SK-N-SH treated with all-trans-retinoic acid at 6 μM for 48 hours (cell line): Measurements from ENCODE around the gene JMJD1C.

Source experiments
- ATAC-seq: fragments of 200-7000 bp; cut with Tn5 transposase; 3 replicates; pipeline ENCODE4 v1.9.1; 2020; ENCODE audit warnings: mild to moderate bottlenecking, moderate library complexity
- ARNTL ChIP-seq: fragments of 450-650 bp; formaldehyde crosslinking; IDR thresholded peaks from 2 replicates; pipeline ENCODE4 v1.5.0; 2020; ENCODE audit warnings: low read depth, mild to moderate bottlenecking, moderate library complexity, borderline replicate concordance
- BACH2 ChIP-seq: fragments of 250-450 bp; sonication (Bioruptor Pico); IDR thresholded peaks from 2 replicates; pipeline ENCODE4 v1.9.0; 2021; ENCODE audit warnings: mild to moderate bottlenecking, borderline replicate concordance
- CREB5 ChIP-seq: fragments of 250-450 bp; sonication (Bioruptor Pico); IDR thresholded peaks from 2 replicates; pipeline ENCODE4 v1.5.1; 2020; ENCODE audit warnings: low read depth, mild to moderate bottlenecking, moderate library complexity
- CSDC2 ChIP-seq: fragments of 250-450 bp; sonication (Bioruptor Pico); IDR thresholded peaks from 2 replicates; pipeline ENCODE4 v1.5.0; 2020; ENCODE audit warnings: mild to moderate bottlenecking, moderate library complexity
- CSRNP3 ChIP-seq: fragments of 250-450 bp; sonication (Bioruptor Pico); IDR thresholded peaks from 2 replicates; pipeline ENCODE4 v1.5.1; 2021; ENCODE audit warnings: mild to moderate bottlenecking, moderate library complexity
- ESRRG ChIP-seq: fragments of 250-450 bp; sonication (Bioruptor Pico); IDR thresholded peaks from 2 replicates; pipeline ENCODE4 v1.6.1; 2021; ENCODE audit warnings: mild to moderate bottlenecking
- GLIS3 ChIP-seq: fragments of 250-450 bp; sonication (Bioruptor Pico); IDR thresholded peaks from 2 replicates; pipeline ENCODE4 v1.5.0; 2020; ENCODE audit warnings: mild to moderate bottlenecking, moderate library complexity
- OSR1 ChIP-seq: fragments of 250-450 bp; sonication (Bioruptor Pico); IDR thresholded peaks from 2 replicates; pipeline ENCODE4 v1.8.0; 2022; ENCODE audit warnings: moderate library complexity, mild to moderate bottlenecking, inconsistent platforms
- PATZ1 ChIP-seq: fragments of 250-450 bp; sonication (Bioruptor Pico); IDR thresholded peaks from 2 replicates; pipeline ENCODE4 v1.8.0; 2020; ENCODE audit warnings: mild to moderate bottlenecking, moderate library complexity, borderline replicate concordance
- POU6F1 ChIP-seq: fragments of 250-450 bp; sonication (Bioruptor Pico); IDR thresholded peaks from 2 replicates; pipeline ENCODE4 v1.8.0; 2021; ENCODE audit warnings: low read depth, mild to moderate bottlenecking, moderate library complexity, borderline replicate concordance
- RARB ChIP-seq: fragments of 250-450 bp; sonication (Bioruptor Pico); IDR thresholded peaks from 2 replicates; pipeline ENCODE4 v1.8.0; 2021; ENCODE audit warnings: mild to moderate bottlenecking, moderate library complexity
- SNAI2 ChIP-seq: fragments of 250-450 bp; sonication (Bioruptor Pico); IDR thresholded peaks from 2 replicates; pipeline ENCODE4 v1.5.0; 2020; ENCODE audit warnings: mild to moderate bottlenecking, moderate library complexity
- TCF4 ChIP-seq: fragments of 250-450 bp; sonication (Bioruptor Pico); IDR thresholded peaks from 2 replicates; pipeline ENCODE4 v1.8.0; 2021; ENCODE audit warnings: mild to moderate bottlenecking, moderate library complexity, borderline replicate concordance
- TOX ChIP-seq: fragments of 250-450 bp; sonication (Bioruptor Pico); IDR thresholded peaks from 2 replicates; pipeline ENCODE4 v1.8.0; 2021; ENCODE audit warnings: mild to moderate bottlenecking, moderate library complexity, borderline replicate concordance
- TSHZ2 ChIP-seq: fragments of 250-450 bp; sonication (Bioruptor Pico); IDR thresholded peaks from 2 replicates; pipeline ENCODE4 v1.5.0; 2020; ENCODE audit warnings: mild to moderate bottlenecking, moderate library complexity
- ZC3H10 ChIP-seq: fragments of 250-450 bp; sonication (Bioruptor Pico); IDR thresholded peaks from 2 replicates; pipeline ENCODE4 v1.5.1; 2021; ENCODE audit warnings: mild to moderate bottlenecking, moderate library complexity
- ZFP3 ChIP-seq: fragments of 250-450 bp; sonication (Bioruptor Pico); IDR thresholded peaks from 2 replicates; pipeline ENCODE4 v1.5.0; 2020; ENCODE audit warnings: mild to moderate bottlenecking, moderate library complexity
- ZFP30 ChIP-seq: fragments of 450-650 bp; formaldehyde crosslinking; IDR thresholded peaks from 2 replicates; pipeline ENCODE4 v1.5.0; 2022; ENCODE audit warnings: mild to moderate bottlenecking, moderate library complexity
- ZNF565 ChIP-seq: fragments of 450-650 bp; formaldehyde crosslinking; conservative IDR thresholded peaks from 2 replicates; pipeline ENCODE4 v1.5.0; 2020; ENCODE audit warnings: low read depth, mild to moderate bottlenecking, moderate library complexity
- ZNF70 ChIP-seq: fragments of 450-650 bp; formaldehyde crosslinking; IDR thresholded peaks from 2 replicates; pipeline ENCODE4 v1.5.0; 2020; ENCODE audit warnings: mild to moderate bottlenecking, moderate library complexity
- ZNF8 ChIP-seq: fragments of 450-650 bp; formaldehyde crosslinking; IDR thresholded peaks from 2 replicates; pipeline ENCODE4 v1.5.0; 2020; ENCODE audit warnings: mild to moderate bottlenecking, moderate library complexity

JMJD1C gene

GRCh38 chr10:63480237-63480636 lies 14.5 kb upstream of the JMJD1C start:
- no peak for ATAC-seq
- TF ChIP-seq TOX (CRISPR knock-in tag): no peak
- no peak for TF ChIP-seq ZC3H10 (CRISPR knock-in tag)
- no peak for TF ChIP-seq SNAI2 (CRISPR knock-in tag)
- TF ChIP-seq RARB: no peak
- TF ChIP-seq ZNF8 (CRISPR knock-in tag): no peak
- no peak for TF ChIP-seq ZFP30 (CRISPR knock-in tag)
- no peak for TF ChIP-seq TCF4 (CRISPR knock-in tag)
- TF ChIP-seq ARNTL (CRISPR knock-in tag): no peak

GRCh38 chr10:63478564-63478963 lies 12.8 kb upstream of the JMJD1C start:
- no peak for TF ChIP-seq ZFP30 (CRISPR knock-in tag)
- TF ChIP-seq PATZ1 (CRISPR knock-in tag): no peak
- no peak for TF ChIP-seq ZNF70
- no peak for TF ChIP-seq ARNTL (CRISPR knock-in tag)
- no peak for TF ChIP-seq SNAI2 (CRISPR knock-in tag)
- no peak for ATAC-seq

GRCh38 chr10:63477927-63478326 lies 12.2 kb upstream of the JMJD1C start:
- TF ChIP-seq ZNF70: no peak
- no peak for TF ChIP-seq ARNTL (CRISPR knock-in tag)
- no peak for TF ChIP-seq POU6F1 (CRISPR knock-in tag)
- TF ChIP-seq BACH2 (CRISPR knock-in tag): no peak
- no peak for TF ChIP-seq ZFP3 (CRISPR knock-in tag)
- TF ChIP-seq PATZ1 (CRISPR knock-in tag): no peak
- TF ChIP-seq CSDC2: no peak
- no peak for TF ChIP-seq ESRRG (CRISPR knock-in tag)
- no peak for TF ChIP-seq SNAI2 (CRISPR knock-in tag)
- TF ChIP-seq OSR1 (CRISPR knock-in tag): no peak
- TF ChIP-seq TCF4 (CRISPR knock-in tag): no peak
- no peak for TF ChIP-seq CREB5
- TF ChIP-seq ZFP30 (CRISPR knock-in tag): no peak
- TF ChIP-seq ZC3H10 (CRISPR knock-in tag): no peak
- TF ChIP-seq ZNF8 (CRISPR knock-in tag): no peak
- no peak for TF ChIP-seq TOX (CRISPR knock-in tag)
- TF ChIP-seq TSHZ2 (CRISPR knock-in tag): no peak
- TF ChIP-seq GLIS3 (CRISPR knock-in tag): no peak
- no peak for TF ChIP-seq CSRNP3 (CRISPR knock-in tag)
- no peak for TF ChIP-seq ZNF565 (CRISPR knock-in tag)
- ATAC-seq: no peak
